H9 (cell line): ENCODE measurements around the gene PON2. TPM values are rescaled to one million over a fixed set of nuclear protein-coding genes. Genes with fewer than 3 reads are reported as not detected.

Source experiments
- DNase-seq: peaks from one replicate; pipeline ENCODE4 v3.0.0-alpha.2; 2017
- H2AFZ ChIP-seq: one replicate; pipeline ENCODE4 v1.6.1; 2013; ENCODE audit warnings: mild to moderate bottlenecking, low read length, control low read depth, moderate library complexity
- H2AK5ac ChIP-seq: 2 replicates; pipeline ENCODE4 v1.6.1; 2013; ENCODE audit warnings: low read length, control low read depth, mixed read lengths; ENCODE audit not compliant: insufficient read length
- H2BK120ac ChIP-seq: one replicate; pipeline ENCODE4 v1.6.1; 2013; ENCODE audit warnings: low read depth, mild to moderate bottlenecking, low read length, control low read depth, inconsistent platforms; ENCODE audit not compliant: poor library complexity, severe bottlenecking
- H2BK12ac ChIP-seq: 2 replicates; pipeline ENCODE4 v1.6.1; 2013; ENCODE audit warnings: low read length, control low read depth, mixed read lengths, low read depth; ENCODE audit not compliant: insufficient read length
- H2BK15ac ChIP-seq: 2 replicates; pipeline ENCODE4 v1.6.1; 2013; ENCODE audit warnings: low read depth, low read length, control low read depth
- H2BK20ac ChIP-seq: one replicate; pipeline ENCODE4 v1.6.1; 2013; ENCODE audit warnings: low read depth, mild to moderate bottlenecking, low read length, control low read depth, inconsistent platforms; ENCODE audit not compliant: poor library complexity, severe bottlenecking
- H2BK5ac ChIP-seq: 2 replicates; pipeline ENCODE4 v1.6.1; 2013; ENCODE audit warnings: low read length, control low read depth, mixed read lengths; ENCODE audit not compliant: insufficient read length
- H3K14ac ChIP-seq: 2 replicates; pipeline ENCODE4 v1.6.1; 2013; ENCODE audit warnings: low read length, control low read depth; ENCODE audit not compliant: insufficient read depth
- H3K18ac ChIP-seq: 2 replicates; pipeline ENCODE4 v1.6.1; 2013; ENCODE audit warnings: low read depth, mild to moderate bottlenecking, mixed read lengths, low read length, control low read depth; ENCODE audit not compliant: insufficient read length
- H3K23ac ChIP-seq: 2 replicates; pipeline ENCODE4 v1.6.1; 2013; ENCODE audit warnings: low read length, control low read depth, mixed read lengths, low read depth; ENCODE audit not compliant: insufficient read length
- H3K23me2 ChIP-seq: 2 replicates; pipeline ENCODE4 v1.6.1; 2013; ENCODE audit warnings: low read depth, mild to moderate bottlenecking, mixed read lengths, low read length, control low read depth; ENCODE audit not compliant: insufficient read length, poor library complexity, severe bottlenecking
- H3K27ac ChIP-seq: 2 replicates; pipeline ENCODE4 v1.5.1; 2013; ENCODE audit warnings: low read length, control low read depth, mixed read lengths, low read depth; ENCODE audit not compliant: insufficient read length
- H3K27me3 ChIP-seq: 2 replicates; pipeline ENCODE4 v1.6.1; 2013; ENCODE audit warnings: low read length, control low read depth, inconsistent platforms; ENCODE audit not compliant: insufficient read depth
- H3K4ac ChIP-seq: 2 replicates; pipeline ENCODE4 v1.6.1; 2013; ENCODE audit warnings: low read depth, mild to moderate bottlenecking, control low read depth, inconsistent platforms, low read length, moderate library complexity
- H3K4me1 ChIP-seq: 2 replicates; pipeline ENCODE4 v1.6.1; 2013; ENCODE audit warnings: low read length, control low read depth, inconsistent platforms; ENCODE audit not compliant: insufficient read depth
- H3K4me2 ChIP-seq: 2 replicates; pipeline ENCODE4 v1.6.1; 2013; ENCODE audit warnings: low read length, control low read depth, mixed read lengths; ENCODE audit not compliant: insufficient read length, insufficient read depth
- H3K56ac ChIP-seq: 2 replicates; pipeline ENCODE4 v1.6.1; 2013; ENCODE audit warnings: low read depth, mild to moderate bottlenecking, mixed read lengths, low read length, control low read depth; ENCODE audit not compliant: insufficient read length
- H3K79me1 ChIP-seq: 2 replicates; pipeline ENCODE4 v1.6.1; 2013; ENCODE audit warnings: low read depth, mild to moderate bottlenecking, moderate library complexity, low read length, control low read depth, inconsistent platforms; ENCODE audit not compliant: insufficient read depth, poor library complexity, severe bottlenecking
- H3K79me2 ChIP-seq: 2 replicates; pipeline ENCODE4 v1.6.1; 2013; ENCODE audit warnings: low read length, control low read depth, inconsistent platforms; ENCODE audit not compliant: insufficient read depth
- H3K9ac ChIP-seq: 2 replicates; pipeline ENCODE4 v1.6.1; 2013; ENCODE audit warnings: low read length, control low read depth, mixed read lengths; ENCODE audit not compliant: insufficient read length; ENCODE audit errors: extremely low read depth
- H3K9me3 ChIP-seq: one replicate; pipeline ENCODE4 v1.6.1; 2013; ENCODE audit warnings: low read depth, low read length, inconsistent platforms; ENCODE audit not compliant: control insufficient read depth
- H3T11ph ChIP-seq: one replicate; pipeline ENCODE4 v1.6.1; 2013; ENCODE audit warnings: mild to moderate bottlenecking, low read length, control low read depth, inconsistent platforms
- H4K20me1 ChIP-seq: one replicate; pipeline ENCODE4 v1.6.1; 2013; ENCODE audit not compliant: control insufficient read depth, insufficient read length, insufficient read depth
- H4K5ac ChIP-seq: 2 replicates; pipeline ENCODE4 v1.6.1; 2013; ENCODE audit warnings: low read depth, mild to moderate bottlenecking, mixed read lengths, low read length, control low read depth; ENCODE audit not compliant: insufficient read length
- H4K8ac ChIP-seq: replicated peaks from 2 replicates; pipeline ENCODE4 v1.6.1; 2013; ENCODE audit warnings: low read length, control low read depth, mixed read lengths, low read depth; ENCODE audit not compliant: insufficient read length
- H4K91ac ChIP-seq: 2 replicates; pipeline ENCODE4 v1.6.1; 2013; ENCODE audit warnings: low read depth, mild to moderate bottlenecking, moderate library complexity, mixed read lengths, low read length, control low read depth; ENCODE audit not compliant: insufficient read length
- H3K27ac Mint-ChIP-seq, 3 experiments: 2 replicates in 2 of 3; 3 replicates in 1 of 3; pipeline ENCODE4 v1.8.0; 2020 to 2021; ENCODE audit warnings: mixed read lengths in 3 of 3, mild to moderate bottlenecking in 1 of 3, moderate library complexity in 1 of 3
- H3K27me3 Mint-ChIP-seq: 2 replicates; pipeline ENCODE4 v1.8.0; 2021; ENCODE audit warnings: low read depth, mild to moderate bottlenecking, moderate library complexity, mixed read lengths
- H3K36me3 Mint-ChIP-seq, 3 experiments: 2 replicates in 2 of 3; 3 replicates in 1 of 3; pipeline ENCODE4 v1.8.0; 2020 to 2021; ENCODE audit warnings: low read depth in 3 of 3, mixed read lengths in 3 of 3; ENCODE audit not compliant: insufficient read depth in 1 of 3
- H3K4me1 Mint-ChIP-seq, 2 experiments: 2 replicates each; pipeline ENCODE4 v1.8.0; 2020; ENCODE audit warnings: mixed read lengths in 2 of 2
- H3K4me3 Mint-ChIP-seq, 2 experiments: 2 replicates in 1 of 2; 3 replicates in 1 of 2; pipeline ENCODE4 v1.8.0; 2020 to 2021; ENCODE audit warnings: mild to moderate bottlenecking in 2 of 2, mixed read lengths in 2 of 2, moderate library complexity in 1 of 2
- H3K9me3 Mint-ChIP-seq, 2 experiments: 2 replicates in 1 of 2; 3 replicates in 1 of 2; pipeline ENCODE4 v1.8.0; 2020; ENCODE audit warnings: mild to moderate bottlenecking in 2 of 2, mixed read lengths in 2 of 2, moderate library complexity in 1 of 2
- WGBS: extraction: QIAGEN DNeasy Blood & Tissue Kit; methylation state at CpG from one replicate; pipeline ENCODE4 v1.1.7; 2013; ENCODE audit warnings: missing lambda C conversion rate, low lambda C conversion rate, mixed read lengths; ENCODE audit not compliant: insufficient read length; ENCODE audit errors: extremely low coverage; 5-methylcytosine and 5-hydroxymethylcytosine counted together
- total RNA-seq: library from RNA; stranded (reverse); gene quantifications from 2 replicates; pipeline ENCODE4 v1.2.1, GENCODE V29; 2021
- TF ChIP-seq, protein P1 (sequence below): fragments of 200-600 bp; sonication (generic); conservative IDR thresholded peaks from 3 replicates; pipeline ENCODE4 v1.8.0; 2021; ENCODE audit warnings: antibody characterized with exemption, mild to moderate bottlenecking

Gene PON2
- total RNA-seq, 1 experiment from 2014 or later, result 26.7 TPM

GRCh38 chr7:95411666-95412065, 23.2 kb downstream of the PON2 start:
- H3K9ac ChIP-seq, result no peak overlapping the region
- TF ChIP-seq, protein P1, sequence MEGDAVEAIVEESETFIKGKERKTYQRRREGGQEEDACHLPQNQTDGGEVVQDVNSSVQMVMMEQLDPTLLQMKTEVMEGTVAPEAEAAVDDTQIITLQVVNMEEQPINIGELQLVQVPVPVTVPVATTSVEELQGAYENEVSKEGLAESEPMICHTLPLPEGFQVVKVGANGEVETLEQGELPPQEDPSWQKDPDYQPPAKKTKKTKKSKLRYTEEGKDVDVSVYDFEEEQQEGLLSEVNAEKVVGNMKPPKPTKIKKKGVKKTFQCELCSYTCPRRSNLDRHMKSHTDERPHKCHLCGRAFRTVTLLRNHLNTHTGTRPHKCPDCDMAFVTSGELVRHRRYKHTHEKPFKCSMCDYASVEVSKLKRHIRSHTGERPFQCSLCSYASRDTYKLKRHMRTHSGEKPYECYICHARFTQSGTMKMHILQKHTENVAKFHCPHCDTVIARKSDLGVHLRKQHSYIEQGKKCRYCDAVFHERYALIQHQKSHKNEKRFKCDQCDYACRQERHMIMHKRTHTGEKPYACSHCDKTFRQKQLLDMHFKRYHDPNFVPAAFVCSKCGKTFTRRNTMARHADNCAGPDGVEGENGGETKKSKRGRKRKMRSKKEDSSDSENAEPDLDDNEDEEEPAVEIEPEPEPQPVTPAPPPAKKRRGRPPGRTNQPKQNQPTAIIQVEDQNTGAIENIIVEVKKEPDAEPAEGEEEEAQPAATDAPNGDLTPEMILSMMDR, result no peak
- Mint-ChIP-seq H3K27ac (no peak overlapping the region), H3K9me3 (no peaks in the 10 kb centered on the region), H3K4me1 (peaks cover 8 to 9% of the 10 kb centered on the region in 2 experiments), H3K27me3 (no peaks in the 10 kb centered on the region), H3K36me3 (peaks cover 0 to 29% (median 20%) of the 10 kb centered on the region in 3 experiments; a peak in 5 of 7 replicates), H3K4me3 (no peak overlapping the region)
- no peaks in the 10 kb centered on the region for H3K23me2 ChIP-seq
- H4K5ac ChIP-seq, result no peak overlapping the region
- H3K9me3 ChIP-seq, result no peaks in the 10 kb centered on the region
- no peak overlapping the region for H2BK20ac ChIP-seq
- no peaks in the 10 kb centered on the region for H4K20me1 ChIP-seq
- no peak overlapping the region for H3K27ac ChIP-seq
- H3K4me2 ChIP-seq, result no peak overlapping the region
- H2BK120ac ChIP-seq, result no peak overlapping the region
- H3K56ac ChIP-seq, result no peak overlapping the region
- no peak overlapping the region for H2AK5ac ChIP-seq
- no peaks in the 10 kb centered on the region for H3K4me1 ChIP-seq
- no peak overlapping the region for H3K23ac ChIP-seq
- H3K79me1 ChIP-seq, result no peaks in the 10 kb centered on the region
- DNase-seq, result no peak
- H3K14ac ChIP-seq, result no peak overlapping the region
- no peak overlapping the region for H3T11ph ChIP-seq
- no peak overlapping the region for H2BK12ac ChIP-seq
- H3K18ac ChIP-seq, result no peak overlapping the region
- no peak overlapping the region for H4K8ac ChIP-seq
- H3K27me3 ChIP-seq, result no peaks in the 10 kb centered on the region
- WGBS, result no CpG with 5 or more reads among the region's 4 CpGs
- H3K4ac ChIP-seq, result no peak overlapping the region
- no peak overlapping the region for H2AFZ ChIP-seq
- no peak overlapping the region for H4K91ac ChIP-seq
- no peak overlapping the region for H2BK15ac ChIP-seq
- H2BK5ac ChIP-seq, result no peak overlapping the region
- no peaks in the 10 kb centered on the region for H3K79me2 ChIP-seq
